ENCODE results near the gene SLC17A7. TPM values are rescaled to one million over a fixed set of nuclear protein-coding genes. Genes with fewer than 3 reads are reported as not detected.

Gene SLC17A7
- total RNA-seq, 1 donor from 2014 or later = not detected

GRCh38 chr19:49433240-49433901, 8.0 kb downstream of the SLC17A7 start:
- Histone ChIP-seq H3K27me3 (ENCODE audit: control insufficient read depth, insufficient read depth, low read length) (peaks cover 99% of the 10 kb centered on the region), H3K4me3 (ENCODE audit: low read depth, low read length) (no peak overlapping the region), H3K36me3 (ENCODE audit: control insufficient read depth, insufficient read depth, low read length) (no peaks in the 10 kb centered on the region)
- TF ChIP-seq, protein P1, sequence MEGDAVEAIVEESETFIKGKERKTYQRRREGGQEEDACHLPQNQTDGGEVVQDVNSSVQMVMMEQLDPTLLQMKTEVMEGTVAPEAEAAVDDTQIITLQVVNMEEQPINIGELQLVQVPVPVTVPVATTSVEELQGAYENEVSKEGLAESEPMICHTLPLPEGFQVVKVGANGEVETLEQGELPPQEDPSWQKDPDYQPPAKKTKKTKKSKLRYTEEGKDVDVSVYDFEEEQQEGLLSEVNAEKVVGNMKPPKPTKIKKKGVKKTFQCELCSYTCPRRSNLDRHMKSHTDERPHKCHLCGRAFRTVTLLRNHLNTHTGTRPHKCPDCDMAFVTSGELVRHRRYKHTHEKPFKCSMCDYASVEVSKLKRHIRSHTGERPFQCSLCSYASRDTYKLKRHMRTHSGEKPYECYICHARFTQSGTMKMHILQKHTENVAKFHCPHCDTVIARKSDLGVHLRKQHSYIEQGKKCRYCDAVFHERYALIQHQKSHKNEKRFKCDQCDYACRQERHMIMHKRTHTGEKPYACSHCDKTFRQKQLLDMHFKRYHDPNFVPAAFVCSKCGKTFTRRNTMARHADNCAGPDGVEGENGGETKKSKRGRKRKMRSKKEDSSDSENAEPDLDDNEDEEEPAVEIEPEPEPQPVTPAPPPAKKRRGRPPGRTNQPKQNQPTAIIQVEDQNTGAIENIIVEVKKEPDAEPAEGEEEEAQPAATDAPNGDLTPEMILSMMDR (IDR thresholded peaks at IDR 0.05; ENCODE audit: insufficient read depth, low read length, poor library complexity, severe bottlenecking) = no peak
- no peak for DNase-seq (ENCODE audit: low read depth)

DNA sequence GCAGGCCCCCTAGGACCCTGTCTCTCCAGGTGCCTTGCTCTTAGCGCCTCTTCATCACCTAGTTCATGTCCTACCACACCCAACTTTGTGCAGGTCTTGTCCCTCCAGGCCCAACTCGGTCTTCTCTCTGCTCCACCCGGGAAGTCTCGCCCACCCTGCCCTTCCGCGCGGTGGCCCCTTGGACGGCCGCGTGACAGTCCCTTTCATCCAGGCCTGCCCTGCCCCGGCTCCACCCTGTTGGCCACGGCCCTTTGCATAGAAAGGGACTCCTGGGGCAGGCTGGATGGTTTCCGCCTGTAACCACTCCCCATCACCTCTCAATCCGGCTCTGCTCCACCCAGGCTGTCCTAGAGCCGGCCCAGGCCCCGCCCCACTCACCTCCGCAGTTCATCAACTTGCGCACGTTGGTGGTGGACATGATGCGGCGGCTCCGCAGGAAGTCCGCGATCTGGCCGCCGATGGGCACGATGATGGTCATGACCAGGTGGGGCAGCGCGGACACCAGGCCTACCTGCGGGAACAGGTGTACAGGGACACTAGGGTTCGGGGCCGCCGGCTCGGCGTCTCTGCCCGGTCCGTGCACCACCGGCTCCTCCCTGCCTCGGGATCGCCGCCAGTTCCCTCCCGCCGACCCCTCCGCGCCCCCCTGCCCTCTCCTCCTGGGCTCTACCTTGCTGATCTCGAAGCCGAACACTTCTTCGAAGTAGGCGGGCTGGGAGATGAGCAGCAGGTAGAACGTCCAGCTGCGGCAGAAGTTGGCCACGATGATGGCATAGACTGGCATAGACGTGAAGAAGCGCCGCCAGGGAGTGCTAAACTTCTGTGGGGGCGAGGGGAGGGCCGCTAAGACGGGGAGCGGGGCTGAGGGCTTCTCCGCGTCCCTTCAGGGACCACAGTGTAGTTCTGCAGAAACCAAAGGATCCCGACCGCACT, 8.9 kb downstream of the SLC17A7 start:
- TF ChIP-seq, protein P1 (IDR thresholded peaks at IDR 0.05; ENCODE audit: insufficient read depth, low read length, poor library complexity, severe bottlenecking) = no peak
- Histone ChIP-seq H3K27me3 (ENCODE audit: control insufficient read depth, insufficient read depth, low read length) (peaks cover 99% of the 10 kb centered on the region), H3K4me3 (ENCODE audit: low read depth, low read length) (no peak overlapping the region), H3K36me3 (ENCODE audit: control insufficient read depth, insufficient read depth, low read length) (no peaks in the 10 kb centered on the region)
- no peak for DNase-seq (ENCODE audit: low read depth)

- DNase-seq (ENCODE audit: low read depth) = no peak
- TF ChIP-seq, protein P1 (IDR thresholded peaks at IDR 0.05; ENCODE audit: insufficient read depth, low read length, poor library complexity, severe bottlenecking) = no peak
- no peak overlapping the region for H3K4me3 ChIP-seq (ENCODE audit: low read depth, low read length)
- H3K27me3 ChIP-seq (ENCODE audit: control insufficient read depth, insufficient read depth, low read length) = peaks cover 99% of the 10 kb centered on the region
- no peaks in the 10 kb centered on the region for H3K36me3 ChIP-seq (ENCODE audit: control insufficient read depth, insufficient read depth, low read length)
Observed at GRCh38 chr19:49431330-49431749, 10.0 kb downstream of the SLC17A7 start.

DNA sequence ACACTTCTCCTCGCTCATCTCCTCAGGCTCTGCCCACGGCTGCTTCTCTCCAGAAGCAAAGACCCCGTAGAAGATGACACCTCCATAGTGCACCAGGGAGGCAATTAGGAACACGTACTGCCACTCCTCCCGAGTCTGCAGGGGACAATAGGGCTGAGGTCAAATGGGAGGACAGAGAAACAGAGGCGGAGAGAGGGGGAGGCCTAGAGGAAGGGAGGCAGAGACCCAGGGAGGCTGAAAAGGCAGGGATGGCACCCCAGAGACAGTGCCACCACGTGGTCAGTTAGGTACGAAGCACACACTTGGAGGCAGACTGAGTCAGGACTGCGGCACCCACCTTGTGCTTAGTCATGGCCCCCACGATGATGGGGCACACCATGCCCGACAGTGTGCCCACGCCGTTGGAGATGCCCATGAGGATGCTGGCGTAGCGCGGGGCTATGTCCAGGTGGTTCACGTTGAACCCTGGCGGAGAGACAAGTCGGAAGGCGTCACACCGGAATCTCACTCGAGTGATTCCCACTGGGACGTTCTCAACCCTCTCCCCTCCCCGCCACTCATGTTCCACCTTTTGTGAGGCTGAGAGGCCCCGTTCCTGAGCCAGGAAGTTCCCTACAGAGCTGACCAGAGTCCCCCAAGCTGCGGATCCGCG, 10.5 kb downstream of the SLC17A7 start:
- no peaks in the 10 kb centered on the region for H3K36me3 ChIP-seq (ENCODE audit: control insufficient read depth, insufficient read depth, low read length)
- H3K27me3 ChIP-seq (ENCODE audit: control insufficient read depth, insufficient read depth, low read length) = peaks cover 99% of the 10 kb centered on the region
- TF ChIP-seq, protein P1 (IDR thresholded peaks at IDR 0.05; ENCODE audit: insufficient read depth, low read length, poor library complexity, severe bottlenecking) = no peak
- H3K4me3 ChIP-seq (ENCODE audit: low read depth, low read length) = no peak overlapping the region
- DNase-seq (ENCODE audit: low read depth) = no peak

DNA sequence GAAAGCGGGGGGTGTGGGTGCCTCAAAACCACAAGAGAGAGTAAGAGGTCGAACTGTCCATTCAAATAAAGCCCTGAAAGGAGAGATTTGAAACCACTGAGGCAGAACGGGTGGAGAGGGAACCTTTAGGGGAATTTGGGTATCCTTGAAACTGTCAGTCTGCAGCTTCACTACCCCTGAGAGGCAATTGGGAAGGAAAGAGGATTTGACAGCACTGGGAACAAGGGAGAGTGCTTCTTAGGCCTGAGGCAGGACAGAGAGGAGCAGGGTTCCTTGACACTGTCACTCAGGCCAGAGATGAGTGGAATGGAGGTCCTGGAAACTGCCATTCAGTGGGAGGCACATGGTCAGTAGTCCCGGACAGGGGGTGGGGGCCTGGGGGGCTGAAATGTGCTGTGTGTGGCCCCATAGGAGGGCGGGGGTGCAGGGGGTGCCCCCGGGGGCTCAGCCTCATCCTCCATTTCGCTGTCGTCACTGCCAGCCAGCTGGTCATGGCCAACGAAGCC, 11.1 kb downstream of the SLC17A7 start:
- TF ChIP-seq, protein P1 (IDR thresholded peaks at IDR 0.05; ENCODE audit: insufficient read depth, low read length, poor library complexity, severe bottlenecking) = no peak
- H3K36me3 ChIP-seq (ENCODE audit: control insufficient read depth, insufficient read depth, low read length) = no peaks in the 10 kb centered on the region
- H3K4me3 ChIP-seq (ENCODE audit: low read depth, low read length) = no peak overlapping the region
- no peak for DNase-seq (ENCODE audit: low read depth)
- H3K27me3 ChIP-seq (ENCODE audit: control insufficient read depth, insufficient read depth, low read length) = peaks cover 99% of the 10 kb centered on the region

All from kidney epithelial cell (primary cell).